Thymus (tissue), 11 donors: ENCODE data around the gene ZNF414. TPM values are rescaled to one million over a fixed set of nuclear protein-coding genes. Genes with fewer than 3 reads are reported as not detected.
A peak's percentile ranks its signal among the peaks of the same experiment; 100 is the strongest.

Experiments
- DNase-seq, 9 donors: peaks; one replicate each; pipeline ENCODE4 v3.0.0-alpha.2; 2013; ENCODE audit warnings: low spot score in 9 of 9, low read depth in 6 of 9, missing footprints in 1 of 9
- H3K27ac ChIP-seq, 2 donors: one replicate each; pipeline ENCODE4 v1.5.1; 2013; ENCODE audit warnings: control low read depth in 1 of 2, low read depth in 1 of 2, low read length in 1 of 2, mild to moderate bottlenecking in 1 of 2, moderate library complexity in 1 of 2
- H3K27me3 ChIP-seq, 2 donors: one replicate each; pipeline ENCODE4 v1.5.1; 2013; ENCODE audit warnings: low read length in 1 of 2; ENCODE audit not compliant: control insufficient read depth in 2 of 2, insufficient read depth in 1 of 2
- H3K36me3 ChIP-seq, 2 donors: one replicate each; pipeline ENCODE4 v1.5.1; 2013; ENCODE audit warnings: low read length in 1 of 2, mild to moderate bottlenecking in 1 of 2, moderate library complexity in 1 of 2; ENCODE audit not compliant: control insufficient read depth in 2 of 2, insufficient read depth in 2 of 2
- H3K4me1 ChIP-seq, 2 donors: one replicate each; pipeline ENCODE4 v1.5.1; 2013; ENCODE audit warnings: low read length in 2 of 2; ENCODE audit not compliant: control insufficient read depth in 2 of 2, insufficient read depth in 2 of 2
- H3K4me3 ChIP-seq, 2 donors: one replicate each; pipeline ENCODE4 v1.5.1; 2013; ENCODE audit warnings: low read length in 2 of 2, control low read depth in 1 of 2, mild to moderate bottlenecking in 1 of 2
- H3K9me3 ChIP-seq, 2 donors: one replicate each; pipeline ENCODE4 v1.5.1; 2013; ENCODE audit warnings: low read length in 1 of 2, mild to moderate bottlenecking in 1 of 2; ENCODE audit not compliant: control insufficient read depth in 2 of 2, insufficient read depth in 1 of 2
- WGBS: extraction: QIAGEN DNeasy Blood & Tissue Kit; methylation state at CpG from one replicate; pipeline ENCODE4 v1.1.7; 2013; 5-methylcytosine and 5-hydroxymethylcytosine counted together
- polyA plus RNA-seq: library from polyadenylated mRNA; stranded (reverse); fragments of 200-250 nt; gene quantifications from one replicate; pipeline ENCODE4 v1.2.3, GENCODE V29; 2013
- total RNA-seq: library from RNA; stranded (reverse); fragments of 120-200 nt; gene quantifications from one replicate; pipeline ENCODE4 v1.2.4, GENCODE V29; 2013
- donor health status: healthy.

The ZNF414 gene
- total and polyA plus RNA-seq, 2 donors: 2.1 to 27.6 TPM

- Histone ChIP-seq H3K9me3 (peaks cover 0 to 8% of the 10 kb centered on the region in 2 donors), H3K4me1 (peaks cover 20 to 66% of the 10 kb centered on the region in 2 donors), H3K36me3 (peaks cover 2% of the 10 kb centered on the region in 2 donors), H3K4me3 (no peak overlapping the region), H3K27me3 (no peaks in the 10 kb centered on the region), H3K27ac (peak overlapping the region; percentile 4 to 23)
- 55% methylated on average over 14 of the region's 14 CpGs for whole genome bisulfite sequencing
- DNase-seq: no peak
Measured at GRCh38 chr19:8501981-8502380, 12.0 kb downstream of the ZNF414 start.

- H3K9me3 ChIP-seq: peaks cover 0 to 8% of the 10 kb centered on the region in 2 donors
- H3K27ac ChIP-seq: no peak overlapping the region
- H3K27me3 ChIP-seq: no peaks in the 10 kb centered on the region
- H3K4me3 ChIP-seq: no peak overlapping the region
- H3K36me3 ChIP-seq: no peaks in the 10 kb centered on the region
- DNase-seq: no peak
- H3K4me1 ChIP-seq: peaks cover 20 to 66% of the 10 kb centered on the region in 2 donors
- WGBS: 75% methylated on average over 6 of the region's 6 CpGs
Measured at GRCh38 chr19:8501516-8501915, 12.5 kb downstream of the ZNF414 start.

GRCh38 chr19:8500158-8500557, 13.8 kb downstream of the ZNF414 start:
- H3K9me3 ChIP-seq: peaks cover 0 to 8% of the 10 kb centered on the region in 2 donors
- peak overlapping the region in 1 of 2 donors; percentile 51 for H3K27ac ChIP-seq
- no peaks in the 10 kb centered on the region for H3K36me3 ChIP-seq
- H3K27me3 ChIP-seq: no peaks in the 10 kb centered on the region
- H3K4me1 ChIP-seq: peaks cover 16 to 60% of the 10 kb centered on the region in 2 donors
- DNase-seq: no peak
- H3K4me3 ChIP-seq: no peak overlapping the region
- WGBS: 20% methylated on average over 7 of the region's 7 CpGs

GRCh38 chr19:8499048-8499833, 14.7 kb downstream of the ZNF414 start:
- peaks cover 0 to 7% of the 10 kb centered on the region in 2 donors for H3K9me3 ChIP-seq
- no peak for DNase-seq
- H3K36me3 ChIP-seq: no peaks in the 10 kb centered on the region
- no peaks in the 10 kb centered on the region for H3K27me3 ChIP-seq
- 93% methylated on average over 41 of the region's 41 CpGs for WGBS
- H3K27ac ChIP-seq: no peak overlapping the region
- H3K4me3 ChIP-seq: no peak overlapping the region
- peaks cover 21 to 60% of the 10 kb centered on the region in 2 donors for H3K4me1 ChIP-seq

- peaks cover 18 to 60% of the 10 kb centered on the region in 2 donors for H3K4me1 ChIP-seq
- 91% methylated on average over 22 of the region's 22 CpGs for WGBS
- DNase-seq: no peak
- no peaks in the 10 kb centered on the region for H3K27me3 ChIP-seq
- H3K9me3 ChIP-seq: peaks cover 0 to 5% of the 10 kb centered on the region in 2 donors
- H3K36me3 ChIP-seq: no peaks in the 10 kb centered on the region
- H3K27ac ChIP-seq: no peak overlapping the region
- no peak overlapping the region for H3K4me3 ChIP-seq
Measured at GRCh38 chr19:8498295-8498694, 15.7 kb downstream of the ZNF414 start.

GRCh38 chr19:8494158-8494557, 19.8 kb downstream of the ZNF414 start:
- 7% methylated on average over 7 of the region's 7 CpGs for WGBS
- H3K36me3 ChIP-seq: peaks cover 9 to 14% of the 10 kb centered on the region in 2 donors
- H3K9me3 ChIP-seq: peaks cover 0 to 5% of the 10 kb centered on the region in 2 donors
- H3K27me3 ChIP-seq: no peaks in the 10 kb centered on the region
- peak in 5 of 9 donors; percentile 47 to 82 (median 57) for DNase-seq
- peaks cover 10 to 42% of the 10 kb centered on the region in 2 donors for H3K4me1 ChIP-seq
- H3K4me3 ChIP-seq: no peak overlapping the region
- peak overlapping the region; percentile 70 to 92 for H3K27ac ChIP-seq

GRCh38 chr19:8491574-8491973, 22.4 kb downstream of the ZNF414 start:
- peaks cover 29 to 34% of the 10 kb centered on the region in 2 donors for H3K36me3 ChIP-seq
- no peaks in the 10 kb centered on the region for H3K27me3 ChIP-seq
- no peak overlapping the region for H3K27ac ChIP-seq
- H3K4me3 ChIP-seq: no peak overlapping the region
- DNase-seq: no peak
- no peaks in the 10 kb centered on the region for H3K9me3 ChIP-seq
- 99% methylated on average over 6 of the region's 6 CpGs for WGBS
- H3K4me1 ChIP-seq: peaks cover 28 to 64% of the 10 kb centered on the region in 2 donors

GRCh38 chr19:8490873-8491272, 23.1 kb downstream of the ZNF414 start:
- DNase-seq: no peak
- Histone ChIP-seq H3K4me1 (peaks cover 35 to 70% of the 10 kb centered on the region in 2 donors), H3K4me3 (no peak overlapping the region)

GRCh38 chr19:8490395-8490760, 23.6 kb downstream of the ZNF414 start:
- no peaks in the 10 kb centered on the region for H3K9me3 ChIP-seq
- peaks cover 41 to 46% of the 10 kb centered on the region in 2 donors for H3K36me3 ChIP-seq
- peaks cover 37 to 70% of the 10 kb centered on the region in 2 donors for H3K4me1 ChIP-seq
- H3K27me3 ChIP-seq: no peaks in the 10 kb centered on the region
- DNase-seq: no peak
- no peak overlapping the region for H3K4me3 ChIP-seq
- WGBS: 97% methylated on average over 24 of the region's 24 CpGs
- peak overlapping the region in 1 of 2 donors; percentile 36 for H3K27ac ChIP-seq

More at GRCh38 chr19:8490873-8491272, 23.1 kb downstream of the ZNF414 start:
- Histone ChIP-seq H3K27ac (no peak overlapping the region), H3K27me3 (no peaks in the 10 kb centered on the region), H3K36me3 (peaks cover 36 to 41% of the 10 kb centered on the region in 2 donors), H3K9me3 (no peaks in the 10 kb centered on the region)
- 97% methylated on average over 12 of the region's 12 CpGs for WGBS
